GM21723 (cell line): ENCODE results near the gene THSD4.

Experiments used
- ATAC-seq: cut with Tn5 transposase; IDR thresholded peaks from one replicate; pipeline ENCODE4 v1.9.1; 2021; ENCODE audit warnings: mild to moderate bottlenecking, moderate library complexity; ENCODE audit not compliant: unreplicated experiment

Gene THSD4

DNA sequence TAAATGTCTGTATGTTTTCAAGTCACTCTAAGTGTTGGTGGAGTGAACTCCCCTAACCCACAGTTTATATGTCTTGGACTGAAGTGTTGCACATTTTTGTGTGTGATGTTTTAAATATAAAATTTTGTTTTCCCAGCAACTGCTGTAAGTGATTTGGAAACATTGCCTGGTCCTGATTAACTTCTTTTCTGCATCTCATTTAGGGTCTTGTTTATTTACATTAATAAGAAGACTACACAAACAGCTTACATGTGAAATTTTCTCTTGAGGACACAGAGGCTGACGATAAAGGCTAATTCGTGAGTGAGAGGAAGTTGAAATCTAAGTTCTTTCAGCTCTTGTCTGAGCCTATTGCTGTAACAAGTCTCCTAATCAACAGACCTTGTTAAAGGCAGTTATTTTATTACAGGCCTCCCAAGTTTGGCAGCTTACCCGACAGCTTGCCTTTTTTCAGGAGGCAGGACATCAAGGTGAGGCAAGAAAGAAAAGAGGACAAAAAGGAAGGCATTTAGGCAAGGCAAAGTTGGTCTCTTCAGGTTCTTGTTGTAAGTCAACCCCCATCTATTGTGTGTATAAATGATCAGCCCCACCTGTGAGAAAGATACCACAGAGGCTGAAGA is 517.4 kb downstream of the THSD4 start:
- ATAC-seq = no peak

DNA sequence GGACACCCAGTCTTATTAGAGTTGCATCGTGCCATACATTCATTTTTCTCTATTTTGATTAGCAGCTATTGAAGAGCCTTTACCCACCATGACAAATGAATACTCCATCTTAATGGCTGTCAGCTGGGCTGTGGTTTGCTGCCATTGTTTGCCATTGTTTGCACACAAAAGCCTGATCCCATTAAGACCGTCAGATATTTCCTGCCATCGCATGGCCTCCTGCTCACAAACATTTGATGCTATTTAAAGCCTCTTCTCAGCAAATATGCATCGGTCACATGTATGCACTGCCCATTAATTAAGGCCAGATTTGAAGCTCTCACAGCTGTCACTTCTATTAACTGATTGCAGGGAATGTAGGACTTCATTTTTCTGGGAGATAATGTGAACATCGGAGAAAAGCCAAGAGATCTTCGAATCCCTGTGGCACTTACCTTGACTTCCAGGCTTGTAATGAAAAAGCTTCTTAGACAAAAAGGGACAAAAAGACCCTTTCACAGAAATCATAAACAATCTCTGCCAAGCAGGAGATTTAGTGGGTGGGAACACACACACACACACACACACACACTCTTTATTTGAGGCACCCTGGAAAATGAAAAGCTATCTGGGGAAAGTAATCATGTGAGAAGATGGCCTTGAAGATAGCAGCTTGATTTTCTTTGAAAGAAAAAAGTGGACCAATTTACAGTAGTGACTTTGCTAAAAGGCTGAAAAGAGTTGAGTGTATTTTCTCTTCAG is 519.7 kb downstream of the THSD4 start:
- ATAC-seq = no peak

- no peak for ATAC-seq
Measured at GRCh38 chr15:71635735-71636134, 520.5 kb downstream of the THSD4 start.

GRCh38 chr15:71638876-71639275 is 523.6 kb downstream of the THSD4 start:
- no peak for ATAC-seq

DNA sequence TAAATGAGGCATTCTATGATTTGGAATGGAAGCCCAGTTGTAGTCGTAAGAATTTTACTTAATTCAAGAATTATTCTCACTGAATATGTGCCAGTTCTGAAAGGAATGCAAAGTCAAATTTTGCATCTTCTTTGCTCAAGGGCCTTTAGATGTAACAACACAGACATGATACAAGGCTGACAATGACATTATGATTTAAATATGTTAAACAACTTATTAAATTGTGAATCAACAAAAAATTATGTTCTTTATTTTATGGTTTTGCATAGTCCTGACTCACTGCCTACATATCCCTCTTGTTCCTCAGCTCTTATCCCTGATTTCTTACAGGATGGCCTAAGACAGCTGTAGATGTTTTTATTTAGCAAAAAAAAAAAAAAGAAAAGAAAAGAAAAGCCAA is 524.2 kb downstream of the THSD4 start:
- ATAC-seq = no peak

GRCh38 chr15:71643918-71644317 is 528.6 kb downstream of the THSD4 start:
- no peak for ATAC-seq

DNA sequence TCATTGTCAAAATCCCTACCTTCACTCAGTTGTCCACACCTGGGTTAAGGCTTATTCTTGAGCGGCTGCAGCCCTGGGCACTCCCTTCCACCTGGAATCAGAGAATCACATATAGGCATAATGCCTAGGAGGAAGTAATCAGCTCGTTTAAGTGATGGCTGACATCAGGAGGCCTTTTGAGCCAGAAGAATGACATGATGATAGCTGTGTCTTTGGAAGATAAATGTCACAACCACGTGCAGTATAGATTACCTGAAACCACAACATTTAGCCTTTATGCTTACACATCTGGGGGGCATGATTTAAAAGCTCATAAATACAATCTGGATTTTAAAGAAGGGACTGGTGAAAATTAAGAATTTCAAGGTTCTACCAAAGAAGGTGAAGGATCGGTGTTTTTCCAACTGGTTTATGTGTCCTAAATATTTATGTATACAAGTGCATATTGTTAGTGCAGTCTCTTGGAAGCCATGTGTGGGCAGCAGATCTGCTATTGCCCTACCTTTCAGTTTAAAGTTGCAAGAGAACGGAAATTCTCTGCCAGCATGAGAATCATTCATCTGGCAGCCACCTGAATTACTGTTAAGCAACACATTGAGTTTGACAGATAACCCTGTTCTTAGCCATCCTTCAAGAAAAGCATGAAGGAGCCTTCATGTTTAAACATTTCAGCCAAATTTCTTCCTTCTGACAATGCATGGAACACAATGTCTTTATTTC is 531.7 kb downstream of the THSD4 start:
- ATAC-seq = no peak

GRCh38 chr15:71647487-71647808 is 532.2 kb downstream of the THSD4 start:
- ATAC-seq = no peak

- ATAC-seq = no peak
Measured at GRCh38 chr15:71648095-71648494, 532.8 kb downstream of the THSD4 start.

DNA sequence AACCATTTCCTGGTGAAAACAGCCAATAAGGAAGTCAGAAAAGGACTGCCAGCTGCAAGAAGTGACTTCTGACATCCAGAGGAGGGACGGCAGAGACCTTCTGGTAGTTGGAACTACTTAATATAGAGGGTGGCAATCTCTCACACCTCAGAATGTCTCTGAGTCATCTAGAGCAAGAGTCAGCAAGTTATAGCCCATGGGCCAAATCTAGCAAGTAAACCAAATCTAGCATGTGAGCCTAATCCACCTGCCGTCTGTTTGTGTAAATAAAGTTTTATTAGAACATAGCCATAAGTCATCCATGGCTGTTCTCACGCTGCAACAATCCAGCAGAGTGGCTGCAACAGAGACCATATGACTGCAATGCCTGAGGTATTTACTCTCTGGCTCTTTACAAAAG is 534.6 kb downstream of the THSD4 start:
- ATAC-seq = no peak

DNA sequence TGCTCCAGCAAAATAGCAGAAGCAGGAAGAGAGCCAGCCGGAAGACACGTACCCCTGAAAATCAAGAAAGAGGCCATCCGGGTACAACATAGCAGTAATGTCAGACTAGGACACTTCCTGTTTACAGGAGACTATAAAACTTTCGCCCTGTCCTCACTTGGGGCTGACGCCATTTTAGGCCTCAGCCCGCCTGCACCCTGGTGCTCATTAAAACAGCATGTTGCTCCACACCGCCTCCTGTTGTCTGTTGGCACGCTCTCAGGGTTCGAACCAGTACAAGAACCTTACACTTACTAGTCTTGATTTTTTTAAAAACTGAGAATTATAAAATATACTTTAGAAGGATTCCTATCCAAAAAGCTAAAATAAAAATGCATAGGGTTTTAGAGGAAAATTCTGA is 535.3 kb downstream of the THSD4 start:
- ATAC-seq = no peak

GRCh38 chr15:71651750-71652186 is 536.5 kb downstream of the THSD4 start:
- no peak for ATAC-seq

GRCh38 chr15:71654042-71654719 is 538.9 kb downstream of the THSD4 start:
- ATAC-seq = no peak

- ATAC-seq = no peak
Measured at GRCh38 chr15:71654720-71655174, 539.5 kb downstream of the THSD4 start.

GRCh38 chr15:71656425-71656824 is 541.2 kb downstream of the THSD4 start:
- no peak for ATAC-seq

DNA sequence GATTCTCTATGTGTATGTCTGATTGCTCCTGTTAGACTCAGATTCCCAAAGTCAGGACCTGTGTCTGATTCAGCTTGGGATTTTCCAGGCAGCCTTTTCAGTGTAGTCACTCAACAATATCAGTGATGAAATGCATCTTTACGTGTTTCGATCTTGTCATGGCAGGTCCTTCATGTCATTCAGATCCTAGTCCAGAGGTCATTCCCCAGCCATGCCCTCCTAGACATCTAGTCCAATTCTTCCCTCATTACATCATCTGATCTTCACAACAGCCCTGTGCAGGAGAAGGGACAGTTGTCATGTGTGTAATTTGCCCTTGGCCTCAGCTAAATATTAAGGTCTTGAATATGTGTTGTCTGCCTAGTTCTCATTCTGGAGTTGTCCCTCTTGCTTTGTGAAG is 541.9 kb downstream of the THSD4 start:
- ATAC-seq = no peak

DNA sequence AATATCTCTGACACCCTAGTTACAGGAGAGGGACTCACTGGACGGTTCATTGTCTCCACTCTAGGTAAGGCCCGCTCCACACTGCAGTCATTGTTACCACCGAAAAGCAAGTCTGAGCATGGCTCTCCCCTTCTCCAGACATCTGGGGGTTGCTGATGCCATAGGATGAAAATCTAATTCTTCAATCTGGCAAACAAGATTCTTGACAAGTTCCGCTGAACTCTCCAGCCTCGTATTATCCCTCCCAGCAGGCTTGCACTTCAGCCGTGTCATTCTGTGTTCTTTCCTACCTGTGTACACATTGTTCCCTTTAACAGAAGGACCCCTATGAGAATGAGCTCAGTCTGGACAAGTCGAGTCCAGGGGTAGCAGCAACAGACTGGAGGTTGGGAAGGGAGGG is 542.8 kb downstream of the THSD4 start:
- no peak for ATAC-seq

DNA sequence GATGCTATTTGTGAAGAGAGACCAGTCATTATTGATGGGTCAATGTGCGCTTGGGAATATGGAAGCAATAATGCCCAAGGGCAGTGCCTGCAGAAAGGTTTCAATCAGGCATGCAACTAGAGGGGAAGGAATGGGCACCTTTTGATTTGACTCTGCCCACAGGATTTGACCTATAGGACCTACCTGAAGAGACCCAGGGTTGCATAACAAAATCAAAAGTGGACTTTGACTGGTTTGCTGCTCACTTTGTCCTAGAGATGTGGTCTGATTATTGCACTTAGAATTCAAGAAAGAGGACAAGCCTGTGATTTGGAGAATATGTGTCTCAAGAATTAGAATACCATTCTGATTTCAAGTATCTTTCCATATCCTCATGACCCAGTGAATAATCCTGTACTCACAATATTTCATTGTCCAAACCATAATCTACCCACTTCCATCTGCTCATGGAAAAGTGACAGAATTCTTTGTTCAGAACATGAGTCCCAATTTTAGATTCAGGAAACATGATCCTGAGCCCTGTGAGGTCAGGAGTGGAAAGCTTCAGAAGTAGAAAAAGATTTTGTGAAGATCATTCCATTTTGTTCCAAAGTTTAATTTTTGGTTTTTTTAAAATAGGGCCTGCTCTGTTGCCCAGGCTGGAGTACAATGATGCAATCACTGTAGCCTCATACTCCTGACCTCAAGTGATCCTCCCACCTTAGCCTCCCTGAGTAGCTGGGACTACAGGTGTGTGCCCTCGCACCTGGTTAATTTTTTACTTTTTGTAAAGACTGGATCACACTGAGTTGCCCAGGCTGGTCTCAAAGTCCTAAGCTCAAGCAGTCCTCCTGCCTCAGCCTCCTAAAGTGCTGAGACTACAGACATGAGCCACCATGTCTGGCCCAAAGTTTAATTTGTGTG is 543.8 kb downstream of the THSD4 start:
- no peak for ATAC-seq

GRCh38 chr15:71659730-71660067 is 544.4 kb downstream of the THSD4 start:
- no peak for ATAC-seq

- no peak for ATAC-seq
Measured at GRCh38 chr15:71660501-71660900, 545.2 kb downstream of the THSD4 start.

DNA sequence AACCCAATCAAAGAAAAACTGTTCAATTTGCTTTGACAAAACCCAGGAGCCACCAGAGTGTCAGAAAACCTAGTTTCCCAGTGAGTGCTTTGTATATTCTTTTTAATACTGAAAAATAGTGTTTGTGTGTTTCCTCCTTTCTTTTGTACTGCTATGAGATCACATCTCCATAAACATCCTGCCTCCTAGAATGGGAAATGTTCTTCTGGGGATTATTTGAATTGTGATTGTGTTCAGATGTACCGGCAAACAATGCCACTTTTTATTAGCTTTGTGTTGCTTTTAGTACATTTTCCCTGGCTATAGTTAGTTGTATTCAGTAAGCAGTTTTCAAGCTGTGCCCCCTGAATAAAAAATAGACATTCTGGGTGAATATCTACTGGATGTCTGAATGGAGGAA is 547.0 kb downstream of the THSD4 start:
- no peak for ATAC-seq
